ENCODE measurements around the gene NFATC1.

The NFATC1 gene

DNA sequence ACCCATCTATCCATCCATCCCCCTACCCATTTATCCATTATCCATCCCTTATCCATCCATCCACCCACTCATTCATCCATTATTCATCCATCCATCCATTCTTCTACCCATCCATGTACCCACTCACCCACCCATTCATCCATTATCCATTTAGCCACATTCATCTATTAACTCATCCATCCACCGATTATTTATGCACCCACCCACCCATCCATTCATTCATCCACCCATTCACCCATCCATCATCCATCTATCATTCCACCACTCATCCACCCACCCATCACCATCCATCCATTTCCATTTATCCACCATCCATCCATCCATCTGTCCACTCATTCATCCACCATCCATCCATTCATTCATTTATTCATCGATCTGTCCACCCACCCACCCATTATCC, 146.5 kb downstream of the NFATC1 start:
- Histone ChIP-seq H3K9ac (ENCODE audit: low read depth, low read length, poor library complexity) (no peak overlapping the region), H3K14ac (ENCODE audit: low read length) (no peak overlapping the region), H3K23ac (ENCODE audit: low read depth, low read length, poor library complexity) (no peak overlapping the region), H2AFZ (ENCODE audit: low read length) (no peak overlapping the region), H3K4ac (ENCODE audit: low read length) (no peak overlapping the region), H3K27me3 (ENCODE audit: control insufficient read depth in 3 of 3, insufficient read depth in 3 of 3, low read depth in 1 of 3, low read length in 3 of 3) (no peaks in the 10 kb centered on the region), H4K91ac (ENCODE audit: low read depth, low read length, poor library complexity) (no peak overlapping the region), H2AK5ac (ENCODE audit: low read depth, low read length) (no peak overlapping the region), H3K36me3 (replicated peaks in 1 of 2; ENCODE audit: control insufficient read depth in 2 of 2, insufficient read depth in 2 of 2, low read length in 2 of 2) (no peaks in the 10 kb centered on the region), H3K4me3 (ENCODE audit: low read length in 2 of 2) (no peak overlapping the region), H2BK15ac (ENCODE audit: low read length) (no peak overlapping the region), H3K79me1 (ENCODE audit: low read depth, low read length) (peaks cover 3% of the 10 kb centered on the region), H2BK120ac (ENCODE audit: low read depth, low read length) (no peak overlapping the region), H3K27ac (replicated peaks; ENCODE audit: low read length) (no peak overlapping the region), H3K18ac (ENCODE audit: low read length) (no peak overlapping the region), H2BK12ac (ENCODE audit: low read length) (no peak overlapping the region), H3K4me1 (ENCODE audit: control insufficient read depth in 2 of 2, insufficient read depth in 1 of 2, low read depth in 1 of 2, low read length in 2 of 2) (peaks cover 0 to 4% of the 10 kb centered on the region in 2 donors), H4K8ac (ENCODE audit: low read depth, low read length) (no peak overlapping the region), H3K4me2 (ENCODE audit: insufficient read depth, low read length, poor library complexity, severe bottlenecking) (no peak overlapping the region), H2BK5ac (ENCODE audit: low read length) (no peak overlapping the region), H3K9me3 (replicated peaks in 1 of 2; ENCODE audit: control insufficient read depth in 2 of 2, insufficient read depth in 1 of 2, low read depth in 1 of 2, low read length in 2 of 2) (peaks cover 5 to 9% of the 10 kb centered on the region in 2 donors)
- no peak for DNase-seq (ENCODE audit: low spot score)
- WGBS, 2 donors (ENCODE audit: extremely low coverage in 2 of 2, insufficient read length in 2 of 2, insufficient replicate concordance in 1 of 2), result 100% methylated on average over 1 of the region's 2 CpGs; no CpG with 5 or more reads in 1 of the 2 donors

DNA sequence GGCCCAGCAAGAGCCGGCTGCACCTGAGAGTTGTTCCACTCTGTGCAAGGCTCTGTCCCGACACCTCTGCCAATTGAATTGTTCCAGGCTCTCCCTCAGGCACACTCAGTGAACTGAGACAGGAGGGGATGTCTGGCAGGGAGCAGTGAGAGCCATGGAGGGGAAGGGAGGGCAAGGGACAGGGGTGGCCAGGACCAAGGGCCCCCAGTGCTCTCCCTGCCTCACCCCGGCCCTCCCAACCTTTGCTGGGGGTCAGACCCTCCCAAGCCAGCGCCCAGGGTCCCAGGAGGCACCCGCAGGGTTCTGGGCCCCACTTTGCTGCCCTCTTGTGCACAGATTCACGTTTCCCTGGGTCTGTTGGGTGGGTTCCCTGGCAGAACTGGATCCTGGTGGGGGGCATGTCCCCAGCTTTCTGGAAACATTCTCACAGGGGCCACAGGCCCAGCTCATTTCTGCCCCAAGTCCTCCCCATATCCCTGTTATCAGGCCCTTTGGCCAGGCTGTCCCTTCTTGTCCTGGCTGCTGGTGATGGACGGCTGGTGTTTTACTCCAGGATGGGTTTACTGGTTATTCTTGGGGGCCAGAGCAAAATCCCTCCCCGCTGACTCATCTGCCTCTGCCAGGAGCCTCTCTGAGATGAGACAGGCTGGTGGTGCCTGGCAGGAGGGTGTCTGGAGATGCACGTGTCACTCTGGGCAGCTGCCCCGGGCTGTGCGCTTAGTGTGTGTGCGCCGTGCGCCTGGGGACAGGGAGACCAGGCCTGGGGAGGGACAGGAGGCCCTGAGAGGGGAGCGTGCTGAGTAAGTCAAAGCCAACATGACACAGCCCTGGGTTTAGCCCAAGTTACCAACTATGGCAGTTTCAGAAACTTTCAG, 147.4 kb downstream of the NFATC1 start:
- Histone ChIP-seq H2AK5ac (ENCODE audit: low read depth, low read length) (peak overlapping the region; percentile 46), H2BK15ac (ENCODE audit: low read length) (peak overlapping the region; percentile 85), H3K9ac (ENCODE audit: low read depth, low read length, poor library complexity) (no peak overlapping the region), H3K4ac (ENCODE audit: low read length) (no peak overlapping the region), H3K4me1 (ENCODE audit: control insufficient read depth in 2 of 2, insufficient read depth in 1 of 2, low read depth in 1 of 2, low read length in 2 of 2) (peaks cover 0 to 5% of the 10 kb centered on the region in 2 donors), H3K18ac (ENCODE audit: low read length) (peak overlapping the region; percentile 57), H3K9me3 (replicated peaks in 1 of 2; ENCODE audit: control insufficient read depth in 2 of 2, insufficient read depth in 1 of 2, low read depth in 1 of 2, low read length in 2 of 2) (peaks cover 0 to 3% of the 10 kb centered on the region in 2 donors), H4K91ac (ENCODE audit: low read depth, low read length, poor library complexity) (no peak overlapping the region), H3K36me3 (replicated peaks in 1 of 2; ENCODE audit: control insufficient read depth in 2 of 2, insufficient read depth in 2 of 2, low read length in 2 of 2) (no peaks in the 10 kb centered on the region), H2BK12ac (ENCODE audit: low read length) (peak overlapping the region; percentile 41), H3K23ac (ENCODE audit: low read depth, low read length, poor library complexity) (no peak overlapping the region), H2AFZ (ENCODE audit: low read length) (no peak overlapping the region), H3K27ac (replicated peaks; ENCODE audit: low read length) (no peak overlapping the region), H3K4me3 (ENCODE audit: low read length in 2 of 2) (no peak overlapping the region), H2BK5ac (ENCODE audit: low read length) (no peak overlapping the region), H3K14ac (ENCODE audit: low read length) (peak overlapping the region; percentile 71), H4K8ac (ENCODE audit: low read depth, low read length) (peak overlapping the region; percentile 65), H2BK120ac (ENCODE audit: low read depth, low read length) (no peak overlapping the region), H3K79me1 (ENCODE audit: low read depth, low read length) (peaks cover 3% of the 10 kb centered on the region), H3K27me3 (ENCODE audit: control insufficient read depth in 3 of 3, insufficient read depth in 3 of 3, low read depth in 1 of 3, low read length in 3 of 3) (no peaks in the 10 kb centered on the region), H3K4me2 (ENCODE audit: insufficient read depth, low read length, poor library complexity, severe bottlenecking) (no peak overlapping the region)
- DNase-seq (ENCODE audit: low spot score), result no peak
- WGBS, 2 donors (ENCODE audit: extremely low coverage in 2 of 2, insufficient read length in 2 of 2, insufficient replicate concordance in 1 of 2), result no CpG with 5 or more reads among the region's 15 CpGs

DNA sequence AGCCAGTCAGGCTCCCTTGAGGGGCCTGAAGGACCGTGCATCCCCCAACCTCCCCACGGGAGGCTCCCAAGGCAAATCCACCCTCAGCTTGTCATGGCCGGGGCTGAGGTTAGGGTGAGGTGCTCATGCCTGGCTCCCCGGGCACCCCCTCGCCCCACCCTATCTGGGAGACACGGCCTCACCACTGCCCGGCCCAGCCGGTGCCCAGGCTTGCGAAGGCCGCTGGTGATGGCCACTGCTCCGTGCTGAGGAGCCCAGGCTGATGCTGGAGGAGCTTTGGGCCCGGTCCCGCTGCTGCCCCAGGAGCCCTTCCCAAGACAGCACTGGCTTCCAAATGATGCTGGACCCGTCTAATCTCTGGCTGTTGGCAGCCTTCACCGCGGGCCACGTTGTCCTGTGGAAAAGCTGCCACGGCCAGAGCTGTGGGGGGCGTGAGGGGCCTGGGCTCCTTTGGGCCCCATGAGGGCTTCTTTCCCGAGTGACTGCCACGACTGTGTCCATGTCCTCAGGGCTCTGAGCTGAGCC, 148.2 kb downstream of the NFATC1 start:
- Histone ChIP-seq H3K4ac (ENCODE audit: low read length) (peak overlapping the region; percentile 66), H3K4me1 (ENCODE audit: control insufficient read depth in 2 of 2, insufficient read depth in 1 of 2, low read depth in 1 of 2, low read length in 2 of 2) (peaks cover 0 to 5% of the 10 kb centered on the region in 2 donors), H4K8ac (ENCODE audit: low read depth, low read length) (no peak overlapping the region), H2AK5ac (ENCODE audit: low read depth, low read length) (peak overlapping the region; percentile 94), H2BK5ac (ENCODE audit: low read length) (peak overlapping the region; percentile 75), H3K23ac (ENCODE audit: low read depth, low read length, poor library complexity) (peak overlapping the region; percentile 65), H3K9me3 (replicated peaks in 1 of 2; ENCODE audit: control insufficient read depth in 2 of 2, insufficient read depth in 1 of 2, low read depth in 1 of 2, low read length in 2 of 2) (peaks cover 0 to 4% of the 10 kb centered on the region in 2 donors), H2AFZ (ENCODE audit: low read length) (no peak overlapping the region), H3K9ac (ENCODE audit: low read depth, low read length, poor library complexity) (no peak overlapping the region), H2BK15ac (ENCODE audit: low read length) (peak overlapping the region; percentile 85), H4K91ac (ENCODE audit: low read depth, low read length, poor library complexity) (no peak overlapping the region), H2BK12ac (ENCODE audit: low read length) (no peak overlapping the region), H3K18ac (ENCODE audit: low read length) (peak overlapping the region; percentile 87), H3K27ac (replicated peaks; ENCODE audit: low read length) (no peak overlapping the region), H3K4me3 (ENCODE audit: low read length in 2 of 2) (no peak overlapping the region), H3K4me2 (ENCODE audit: insufficient read depth, low read length, poor library complexity, severe bottlenecking) (no peak overlapping the region), H3K36me3 (replicated peaks in 1 of 2; ENCODE audit: control insufficient read depth in 2 of 2, insufficient read depth in 2 of 2, low read length in 2 of 2) (no peaks in the 10 kb centered on the region), H3K79me1 (ENCODE audit: low read depth, low read length) (peaks cover 3% of the 10 kb centered on the region), H3K14ac (ENCODE audit: low read length) (peak overlapping the region; percentile 89), H2BK120ac (ENCODE audit: low read depth, low read length) (peak overlapping the region; percentile 47), H3K27me3 (ENCODE audit: control insufficient read depth in 3 of 3, insufficient read depth in 3 of 3, low read depth in 1 of 3, low read length in 3 of 3) (no peaks in the 10 kb centered on the region)
- DNase-seq (ENCODE audit: low spot score), result no peak
- WGBS, 2 donors (ENCODE audit: extremely low coverage in 2 of 2, insufficient read length in 2 of 2, insufficient replicate concordance in 1 of 2), result no CpG with 5 or more reads among the region's 21 CpGs

DNA sequence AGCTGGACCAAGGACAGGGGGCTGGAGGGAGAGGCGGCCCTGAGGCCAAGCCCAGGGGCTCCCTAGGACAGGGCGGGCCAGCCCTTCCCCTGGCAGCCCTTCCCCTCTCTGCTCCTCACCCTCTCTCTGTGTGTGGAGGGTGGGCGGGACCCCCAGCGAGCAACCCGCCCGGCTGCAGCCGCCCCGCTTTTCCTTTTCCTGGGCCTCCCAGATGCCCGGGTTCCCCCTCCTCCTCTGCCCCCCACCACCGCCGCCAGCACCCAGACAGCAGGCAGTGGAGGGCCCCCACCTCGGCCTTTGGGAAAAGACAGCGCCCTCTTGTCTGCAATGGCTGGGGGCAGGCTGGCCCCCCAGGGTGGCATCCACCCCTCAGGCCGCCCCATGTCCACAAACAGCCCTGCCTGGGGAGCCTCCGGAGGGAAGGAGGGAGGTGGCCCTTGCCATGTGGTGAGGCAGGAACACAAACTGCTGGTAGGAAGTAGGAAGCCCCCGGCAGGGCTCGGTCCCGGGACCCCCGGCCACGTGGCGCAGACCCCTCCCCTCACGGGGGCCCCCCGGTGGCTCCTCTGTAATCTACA, 148.7 kb downstream of the NFATC1 start:
- Histone ChIP-seq H3K27ac (replicated peaks; ENCODE audit: low read length) (no peak overlapping the region), H2AFZ (ENCODE audit: low read length) (no peak overlapping the region)
- no CpG with 5 or more reads among the region's 23 CpGs for WGBS, 2 donors (ENCODE audit: extremely low coverage in 2 of 2, insufficient read length in 2 of 2, insufficient replicate concordance in 1 of 2)

More for the DNA sequence above, 148.7 kb downstream of the NFATC1 start:
- Histone ChIP-seq H2BK120ac (ENCODE audit: low read depth, low read length) (peak overlapping the region; percentile 47), H4K91ac (ENCODE audit: low read depth, low read length, poor library complexity) (no peak overlapping the region), H3K23ac (ENCODE audit: low read depth, low read length, poor library complexity) (no peak overlapping the region), H2BK12ac (ENCODE audit: low read length) (peak overlapping the region; percentile 41), H3K4me2 (ENCODE audit: insufficient read depth, low read length, poor library complexity, severe bottlenecking) (no peak overlapping the region), H4K8ac (ENCODE audit: low read depth, low read length) (no peak overlapping the region), H2BK15ac (ENCODE audit: low read length) (peak overlapping the region; percentile 85), H3K18ac (ENCODE audit: low read length) (peak overlapping the region; percentile 87), H3K9ac (ENCODE audit: low read depth, low read length, poor library complexity) (no peak overlapping the region), H3K4me1 (ENCODE audit: control insufficient read depth in 2 of 2, insufficient read depth in 1 of 2, low read depth in 1 of 2, low read length in 2 of 2) (peaks cover 0 to 5% of the 10 kb centered on the region in 2 donors), H2AK5ac (ENCODE audit: low read depth, low read length) (peak overlapping the region; percentile 94), H3K14ac (ENCODE audit: low read length) (peak overlapping the region; percentile 38), H3K4ac (ENCODE audit: low read length) (no peak overlapping the region), H3K27me3 (ENCODE audit: control insufficient read depth in 3 of 3, insufficient read depth in 3 of 3, low read depth in 1 of 3, low read length in 3 of 3) (no peaks in the 10 kb centered on the region), H3K36me3 (replicated peaks in 1 of 2; ENCODE audit: control insufficient read depth in 2 of 2, insufficient read depth in 2 of 2, low read length in 2 of 2) (no peaks in the 10 kb centered on the region), H3K9me3 (replicated peaks in 1 of 2; ENCODE audit: control insufficient read depth in 2 of 2, insufficient read depth in 1 of 2, low read depth in 1 of 2, low read length in 2 of 2) (peaks cover 0 to 4% of the 10 kb centered on the region in 2 donors), H3K79me1 (ENCODE audit: low read depth, low read length) (peaks cover 3% of the 10 kb centered on the region), H3K4me3 (ENCODE audit: low read length in 2 of 2) (no peak overlapping the region), H2BK5ac (ENCODE audit: low read length) (peak overlapping the region; percentile 75)
- no peak for DNase-seq (ENCODE audit: low spot score)

All from neuronal stem cell (in vitro differentiated cells).